ENCODE data around the gene PIK3CB.

Gene PIK3CB

GRCh38 chr3:138834596-138835396, at the start of gene PIK3CB:
PIK3CB (minus strand) TSS chr3:138834928; CDS start chr3:138759343, 75,585 bp downstream.
- peak; percentile 86 for DNase-seq (ENCODE audit: low read depth)

- no peak for DNase-seq (ENCODE audit: low read depth)
Observed at GRCh38 chr3:138881233-138881632, 46.5 kb upstream of the PIK3CB start.

GRCh38 chr3:138879541-138880380, 45.0 kb upstream of the PIK3CB start:
- DNase-seq (ENCODE audit: low read depth), result no peak

- no peak for DNase-seq (ENCODE audit: low read depth)
Observed at GRCh38 chr3:138877226-138877625, 42.5 kb upstream of the PIK3CB start.

- no peak for DNase-seq (ENCODE audit: low read depth)
Observed at GRCh38 chr3:138875754-138876664, 41.3 kb upstream of the PIK3CB start.

- no peak for DNase-seq (ENCODE audit: low read depth)
Observed at GRCh38 chr3:138875096-138875753, 40.5 kb upstream of the PIK3CB start.

- no peak for DNase-seq (ENCODE audit: low read depth)
Observed at GRCh38 chr3:138873471-138874278, 38.9 kb upstream of the PIK3CB start.

GRCh38 chr3:138872632-138873031, 37.9 kb upstream of the PIK3CB start:
- no peak for DNase-seq (ENCODE audit: low read depth)

GRCh38 chr3:138867996-138868395, 33.3 kb upstream of the PIK3CB start:
- DNase-seq (ENCODE audit: low read depth), result no peak

- DNase-seq (ENCODE audit: low read depth), result no peak
Observed at GRCh38 chr3:138863776-138864113, 29.0 kb upstream of the PIK3CB start.

GRCh38 chr3:138862924-138863775, 28.4 kb upstream of the PIK3CB start:
- peak; percentile 42 for DNase-seq (ENCODE audit: low read depth)

- DNase-seq (ENCODE audit: low read depth), result no peak
Observed at GRCh38 chr3:138862531-138862923, 27.8 kb upstream of the PIK3CB start.

- no peak for DNase-seq (ENCODE audit: low read depth)
Observed at GRCh38 chr3:138861798-138862197, 27.1 kb upstream of the PIK3CB start.

- no peak for DNase-seq (ENCODE audit: low read depth)
Observed at GRCh38 chr3:138856799-138857198, 22.1 kb upstream of the PIK3CB start.

- no peak for DNase-seq (ENCODE audit: low read depth)
Observed at GRCh38 chr3:138854940-138855339, 20.2 kb upstream of the PIK3CB start.

- no peak for DNase-seq (ENCODE audit: low read depth)
Observed at GRCh38 chr3:138854204-138854603, 19.5 kb upstream of the PIK3CB start.

GRCh38 chr3:138850151-138850550, 15.4 kb upstream of the PIK3CB start:
- peak; percentile 35 for DNase-seq (ENCODE audit: low read depth)

GRCh38 chr3:138849222-138849940, 14.7 kb upstream of the PIK3CB start:
- DNase-seq (ENCODE audit: low read depth), result no peak

GRCh38 chr3:138848696-138849095, 14.0 kb upstream of the PIK3CB start:
- no peak for DNase-seq (ENCODE audit: low read depth)

All from fibroblast of gingiva (primary cell).